Osteoblast (primary cell): Measurements from ENCODE around the gene CSK. TPM values are rescaled to one million over a fixed set of nuclear protein-coding genes. Genes with fewer than 3 reads are reported as not detected.

ENCODE experiments used
- DNase-seq: peaks from one replicate; pipeline ENCODE4 v3.0.0; 2011; ENCODE audit warnings: low spot score, mixed read lengths; ENCODE audit not compliant: insufficient read length; ENCODE audit errors: missing footprints
- H2AFZ ChIP-seq: 2 replicates; pipeline ENCODE4 v1.6.0; 2011; ENCODE audit warnings: mild to moderate bottlenecking, low read length
- H3K27ac ChIP-seq: 2 replicates; pipeline ENCODE4 v1.5.1; 2011; ENCODE audit warnings: mild to moderate bottlenecking, low read depth, low read length, moderate library complexity
- H3K27me3 ChIP-seq: 2 replicates; pipeline ENCODE4 v1.6.0; 2012; ENCODE audit warnings: mild to moderate bottlenecking, control low read depth, inconsistent platforms, low read length, moderate library complexity; ENCODE audit not compliant: insufficient read depth
- H3K36me3 ChIP-seq: 2 replicates; pipeline ENCODE4 v1.5.1; 2011; ENCODE audit warnings: mild to moderate bottlenecking, low read length, control low read depth, moderate library complexity; ENCODE audit not compliant: insufficient read depth
- H3K4me1 ChIP-seq: 2 replicates; pipeline ENCODE4 v1.5.1; 2011; ENCODE audit warnings: mild to moderate bottlenecking, low read length, control low read depth, moderate library complexity; ENCODE audit not compliant: insufficient read depth
- H3K4me2 ChIP-seq: 2 replicates; pipeline ENCODE4 v1.6.0; 2011; ENCODE audit warnings: mild to moderate bottlenecking, low read length; ENCODE audit not compliant: insufficient read depth
- H3K4me3 ChIP-seq: fragments of 200-600 bp; sonication (generic); 3 replicates; pipeline ENCODE4 v1.5.1; 2012; ENCODE audit warnings: mild to moderate bottlenecking, low read length, inconsistent platforms; ENCODE audit not compliant: insufficient read depth
- H3K79me2 ChIP-seq: 2 replicates; pipeline ENCODE4 v1.6.0; 2012; ENCODE audit warnings: mild to moderate bottlenecking, low read length, control low read depth, inconsistent platforms; ENCODE audit not compliant: insufficient read depth
- H3K9me3 ChIP-seq: 2 replicates; pipeline ENCODE4 v1.5.1; 2011; ENCODE audit warnings: low read depth, low read length, control low read depth
- H4K20me1 ChIP-seq: 2 replicates; pipeline ENCODE4 v1.6.0; 2012; ENCODE audit warnings: mild to moderate bottlenecking, low read length, control low read depth; ENCODE audit not compliant: insufficient read depth
- CTCF ChIP-seq: IDR thresholded peaks from 2 replicates; pipeline ENCODE4 v1.5.1; 2011; ENCODE audit warnings: mild to moderate bottlenecking, low read depth, low read length, moderate library complexity; ENCODE audit errors: extremely low read depth
- total RNA-seq: library from RNA; depleted of rRNA; stranded (reverse); fragments of >200 nt; gene quantifications from 2 replicates; pipeline ENCODE4 v1.2.3, GENCODE V29; 2012

CSK gene
- total RNA-seq, 1 donor, result 31.5 TPM

- H3K9me3 ChIP-seq, result no peaks in the 10 kb centered on the region
- H2AFZ ChIP-seq, result no peak overlapping the region
- H3K4me2 ChIP-seq, result no peak overlapping the region
- peaks cover 3% of the 10 kb centered on the region for H3K4me1 ChIP-seq
- no peak overlapping the region for H3K27ac ChIP-seq
- peaks cover 29% of the 10 kb centered on the region for H4K20me1 ChIP-seq
- no peaks in the 10 kb centered on the region for H3K27me3 ChIP-seq
- TF ChIP-seq CTCF, result no peak
- no peak for DNase-seq
- H3K36me3 ChIP-seq, result peaks cover 46% of the 10 kb centered on the region
- H3K4me3 ChIP-seq, result no peak overlapping the region
- peaks cover 36% of the 10 kb centered on the region for H3K79me2 ChIP-seq
These were observed 19.6 kb downstream of the CSK start for GRCh38 chr15:74801311-74801997.

GRCh38 chr15:74802290-74802689 lies 20.4 kb downstream of the CSK start:
- Histone ChIP-seq H3K27ac (no peak overlapping the region), H3K79me2 (peaks cover 28% of the 10 kb centered on the region), H2AFZ (no peak overlapping the region), H4K20me1 (peaks cover 25% of the 10 kb centered on the region), H3K4me1 (peaks cover 3% of the 10 kb centered on the region), H3K9me3 (no peaks in the 10 kb centered on the region), H3K4me2 (no peak overlapping the region), H3K36me3 (peaks cover 46% of the 10 kb centered on the region), H3K27me3 (no peaks in the 10 kb centered on the region), H3K4me3 (no peak overlapping the region)
- no peak for DNase-seq
- TF ChIP-seq CTCF, result no peak

GRCh38 chr15:74802862-74803447 lies 21.1 kb downstream of the CSK start:
- Histone ChIP-seq H3K27me3 (no peaks in the 10 kb centered on the region), H4K20me1 (peaks cover 19% of the 10 kb centered on the region)

More at GRCh38 chr15:74802862-74803447, 21.1 kb downstream of the CSK start:
- DNase-seq, result no peak
- Histone ChIP-seq H3K27ac (no peak overlapping the region), H3K9me3 (no peaks in the 10 kb centered on the region), H3K79me2 (peaks cover 21% of the 10 kb centered on the region), H3K36me3 (peaks cover 46% of the 10 kb centered on the region), H3K4me2 (no peak overlapping the region), H2AFZ (no peak overlapping the region), H3K4me3 (no peak overlapping the region), H3K4me1 (peaks cover 3% of the 10 kb centered on the region)
- TF ChIP-seq CTCF, result no peak
